Testis (tissue), 2 donors: Measurements from ENCODE around the gene FUS.

Experiments used
- CTCF ChIP-seq, 3 experiments: fragments of 450-650 bp in 2 of 3; fragments of 200-600 bp in 1 of 3; sonication (generic) in 1 of 3; IDR thresholded peaks; one replicate each; pipeline ENCODE4 v1.5.1; 2016 to 2019; ENCODE audit warnings: antibody characterized with exemption in 3 of 3, mild to moderate bottlenecking in 2 of 3, moderate library complexity in 1 of 3
- POLR2A ChIP-seq: fragments of 450-650 bp; IDR thresholded peaks from one replicate; pipeline ENCODE4 v1.6.1; 2017; ENCODE audit warnings: antibody characterized with exemption, mild to moderate bottlenecking, moderate library complexity

- TF ChIP-seq POLR2A (no peak), CTCF (IDR thresholded peaks at IDR 0.05) (no peak)
Measured at GRCh38 chr16:31224092-31224955, 44.4 kb downstream of the FUS start.
